Pericardium fibroblast (primary cell): Measurements from ENCODE around the gene GNA14. TPM values are rescaled to one million over a fixed set of nuclear protein-coding genes. Genes with fewer than 3 reads are reported as not detected.

Experiments used
- total RNA-seq: library from RNA; depleted of rRNA; stranded (reverse); fragments of >200 nt; gene quantifications from 2 replicates; pipeline ENCODE4 v1.2.3, GENCODE V29; 2015

Gene GNA14
- total RNA-seq, result 0.09 and 13.7 TPM in 2 replicates

GRCh38 chr9:77648234-77649108 is at the start of gene GNA14:
GNA14 (minus strand) TSS chr9:77648322; CDS start chr9:77647793, 529 bp downstream.

